Mammary epithelial cell (primary cell): ENCODE measurements around the gene BRMS1.

Source experiments
- EZH2 ChIP-seq: IDR thresholded peaks from 2 replicates; pipeline ENCODE4 v1.6.1; 2012; ENCODE audit warnings: low read length, inconsistent platforms, borderline replicate concordance
- TF ChIP-seq, protein P1 (sequence below), 2 donors: IDR thresholded peaks in 1 of 2; conservative IDR thresholded peaks in 1 of 2; 2 replicates each; pipeline ENCODE4 v1.5.1; 2011 to 2012; ENCODE audit warnings: inconsistent platforms in 2 of 2, low read length in 2 of 2, mild to moderate bottlenecking in 2 of 2, control low read depth in 1 of 2, low read depth in 1 of 2; ENCODE audit not compliant: insufficient read depth in 1 of 2; ENCODE audit errors: extremely low read depth in 1 of 2

DNA sequence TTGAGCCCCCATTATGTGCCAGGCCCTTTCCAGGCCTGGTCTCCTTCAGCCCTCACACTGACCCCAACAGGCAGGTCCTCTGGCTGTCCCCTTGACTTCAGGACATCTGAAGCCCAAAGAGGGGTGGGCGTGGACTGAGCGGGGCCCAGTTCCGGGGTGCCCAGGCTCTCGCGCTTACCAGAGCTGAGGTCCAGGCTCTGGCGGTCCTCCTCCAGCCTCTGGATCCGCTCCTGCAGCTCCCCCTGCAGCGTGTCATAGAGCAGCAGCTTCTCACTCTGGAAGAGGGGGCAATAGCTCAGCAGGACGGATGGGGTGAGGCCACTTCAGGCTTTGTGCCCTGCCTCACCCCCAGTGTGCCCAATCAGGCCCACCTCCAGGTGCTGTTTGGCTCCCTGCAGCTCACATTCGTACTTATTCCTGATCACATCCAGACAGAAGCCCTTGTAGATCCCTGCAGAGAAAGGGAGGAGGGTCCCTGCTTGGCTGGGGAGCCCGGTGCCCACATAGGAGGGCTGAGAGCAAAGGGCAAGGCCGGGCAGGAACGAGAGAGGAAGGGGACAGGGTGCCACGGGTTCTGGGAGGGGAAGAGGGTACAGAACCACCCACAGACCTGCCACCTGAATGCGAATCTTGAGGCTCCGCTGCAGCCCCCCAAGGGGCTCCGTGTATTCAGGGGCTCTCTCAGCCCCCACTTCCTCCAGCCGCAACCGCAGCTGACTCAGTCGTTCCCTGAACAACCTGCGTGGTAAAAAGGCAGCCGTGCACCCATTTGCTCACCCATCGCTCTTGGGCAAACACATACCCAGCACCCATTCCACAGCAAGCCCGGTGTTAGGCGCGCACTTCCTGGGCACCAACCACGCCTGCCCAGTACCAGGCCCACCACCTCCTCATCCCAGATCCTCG lies 4.1 kb downstream of the BRMS1 start:
- TF ChIP-seq, protein P1, sequence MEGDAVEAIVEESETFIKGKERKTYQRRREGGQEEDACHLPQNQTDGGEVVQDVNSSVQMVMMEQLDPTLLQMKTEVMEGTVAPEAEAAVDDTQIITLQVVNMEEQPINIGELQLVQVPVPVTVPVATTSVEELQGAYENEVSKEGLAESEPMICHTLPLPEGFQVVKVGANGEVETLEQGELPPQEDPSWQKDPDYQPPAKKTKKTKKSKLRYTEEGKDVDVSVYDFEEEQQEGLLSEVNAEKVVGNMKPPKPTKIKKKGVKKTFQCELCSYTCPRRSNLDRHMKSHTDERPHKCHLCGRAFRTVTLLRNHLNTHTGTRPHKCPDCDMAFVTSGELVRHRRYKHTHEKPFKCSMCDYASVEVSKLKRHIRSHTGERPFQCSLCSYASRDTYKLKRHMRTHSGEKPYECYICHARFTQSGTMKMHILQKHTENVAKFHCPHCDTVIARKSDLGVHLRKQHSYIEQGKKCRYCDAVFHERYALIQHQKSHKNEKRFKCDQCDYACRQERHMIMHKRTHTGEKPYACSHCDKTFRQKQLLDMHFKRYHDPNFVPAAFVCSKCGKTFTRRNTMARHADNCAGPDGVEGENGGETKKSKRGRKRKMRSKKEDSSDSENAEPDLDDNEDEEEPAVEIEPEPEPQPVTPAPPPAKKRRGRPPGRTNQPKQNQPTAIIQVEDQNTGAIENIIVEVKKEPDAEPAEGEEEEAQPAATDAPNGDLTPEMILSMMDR (conservative IDR thresholded peaks at IDR 0.05 in 1 of 2, IDR thresholded peaks at IDR 0.05 in 1 of 2; ENCODE audit: extremely low read depth in 1 of 2, insufficient read depth in 1 of 2, low read depth in 1 of 2, low read length in 2 of 2), result no peak
- no peak for TF ChIP-seq EZH2
